ENCODE measurements around the gene STMN3. TPM values are rescaled to one million over a fixed set of nuclear protein-coding genes. Genes with fewer than 3 reads are reported as not detected.

STMN3 gene
- total RNA-seq, 1 experiment from 2014 or later = 65.6 TPM

DNA sequence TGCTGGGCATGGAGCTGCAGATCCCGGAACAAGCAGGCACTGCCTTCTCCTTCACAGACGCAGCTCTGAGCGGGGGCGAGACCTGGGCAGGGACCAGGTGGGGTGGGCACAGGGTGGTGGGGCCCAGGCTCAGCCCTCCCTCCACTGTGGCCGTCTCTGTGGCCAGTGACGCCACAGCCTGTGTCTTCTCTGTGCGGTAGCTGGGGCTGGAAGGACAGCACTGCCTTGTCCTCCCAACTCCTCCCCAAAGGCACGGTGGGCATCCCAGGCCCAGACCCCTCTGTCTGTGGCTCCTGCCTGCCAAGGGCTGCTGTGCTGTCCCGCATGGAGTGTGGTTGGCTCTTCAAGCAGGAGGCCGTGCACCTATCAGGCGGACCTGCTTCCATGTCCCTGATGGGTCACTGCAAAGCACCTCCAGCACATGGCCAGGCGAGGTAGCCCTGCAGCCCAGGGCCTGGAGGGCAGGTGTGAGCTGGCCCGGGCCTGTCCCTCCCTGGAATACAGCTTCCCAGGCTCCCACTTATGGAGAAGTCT, 28.5 kb upstream of the STMN3 start:
- ChIA-PET CTCF (interaction anchor here (1.3 kb wide), 1 partner anchor 39 kb away, joined by 5 read pairs; no protein-coding TSS in a partner anchor), POLR2A (no interaction called here)
- no peak for ATAC-seq
- H3K9me3 Mint-ChIP-seq = no peaks in the 10 kb centered on the region
- H3K4me1 Mint-ChIP-seq = no peaks in the 10 kb centered on the region
- H3K27ac Mint-ChIP-seq = no peak overlapping the region
- no peak for DNase-seq (ENCODE audit: low spot score)
- no peaks in the 10 kb centered on the region for H3K27me3 Mint-ChIP-seq (ENCODE audit: low read depth)
- no peak overlapping the region for H3K4me3 Mint-ChIP-seq
- no peaks in the 10 kb centered on the region; the same call in 1 of the 2 replicates for H3K36me3 Mint-ChIP-seq
- TF ChIP-seq OVOL2 (CRISPR knock-in tag; IDR thresholded peaks at IDR 0.05; ENCODE audit: borderline replicate concordance) = no peak
- TF ChIP-seq, protein P1, sequence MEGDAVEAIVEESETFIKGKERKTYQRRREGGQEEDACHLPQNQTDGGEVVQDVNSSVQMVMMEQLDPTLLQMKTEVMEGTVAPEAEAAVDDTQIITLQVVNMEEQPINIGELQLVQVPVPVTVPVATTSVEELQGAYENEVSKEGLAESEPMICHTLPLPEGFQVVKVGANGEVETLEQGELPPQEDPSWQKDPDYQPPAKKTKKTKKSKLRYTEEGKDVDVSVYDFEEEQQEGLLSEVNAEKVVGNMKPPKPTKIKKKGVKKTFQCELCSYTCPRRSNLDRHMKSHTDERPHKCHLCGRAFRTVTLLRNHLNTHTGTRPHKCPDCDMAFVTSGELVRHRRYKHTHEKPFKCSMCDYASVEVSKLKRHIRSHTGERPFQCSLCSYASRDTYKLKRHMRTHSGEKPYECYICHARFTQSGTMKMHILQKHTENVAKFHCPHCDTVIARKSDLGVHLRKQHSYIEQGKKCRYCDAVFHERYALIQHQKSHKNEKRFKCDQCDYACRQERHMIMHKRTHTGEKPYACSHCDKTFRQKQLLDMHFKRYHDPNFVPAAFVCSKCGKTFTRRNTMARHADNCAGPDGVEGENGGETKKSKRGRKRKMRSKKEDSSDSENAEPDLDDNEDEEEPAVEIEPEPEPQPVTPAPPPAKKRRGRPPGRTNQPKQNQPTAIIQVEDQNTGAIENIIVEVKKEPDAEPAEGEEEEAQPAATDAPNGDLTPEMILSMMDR (IDR thresholded peaks at IDR 0.05) = no peak
- TF ChIP-seq NFYB (CRISPR knock-in tag; conservative IDR thresholded peaks at IDR 0.05; ENCODE audit: low read depth) = no peak
- TF ChIP-seq NFE2L1 (CRISPR knock-in tag; IDR thresholded peaks at IDR 0.05) = no peak
- no peak for TF ChIP-seq SOX15 (CRISPR knock-in tag; IDR thresholded peaks at IDR 0.05)
- TF ChIP-seq CREM (CRISPR knock-in tag; IDR thresholded peaks at IDR 0.05) = no peak
- TF ChIP-seq, protein P2, sequence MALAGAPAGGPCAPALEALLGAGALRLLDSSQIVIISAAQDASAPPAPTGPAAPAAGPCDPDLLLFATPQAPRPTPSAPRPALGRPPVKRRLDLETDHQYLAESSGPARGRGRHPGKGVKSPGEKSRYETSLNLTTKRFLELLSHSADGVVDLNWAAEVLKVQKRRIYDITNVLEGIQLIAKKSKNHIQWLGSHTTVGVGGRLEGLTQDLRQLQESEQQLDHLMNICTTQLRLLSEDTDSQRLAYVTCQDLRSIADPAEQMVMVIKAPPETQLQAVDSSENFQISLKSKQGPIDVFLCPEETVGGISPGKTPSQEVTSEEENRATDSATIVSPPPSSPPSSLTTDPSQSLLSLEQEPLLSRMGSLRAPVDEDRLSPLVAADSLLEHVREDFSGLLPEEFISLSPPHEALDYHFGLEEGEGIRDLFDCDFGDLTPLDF (CRISPR knock-in tag; IDR thresholded peaks at IDR 0.05) = no peak
- TF ChIP-seq, protein P3, sequence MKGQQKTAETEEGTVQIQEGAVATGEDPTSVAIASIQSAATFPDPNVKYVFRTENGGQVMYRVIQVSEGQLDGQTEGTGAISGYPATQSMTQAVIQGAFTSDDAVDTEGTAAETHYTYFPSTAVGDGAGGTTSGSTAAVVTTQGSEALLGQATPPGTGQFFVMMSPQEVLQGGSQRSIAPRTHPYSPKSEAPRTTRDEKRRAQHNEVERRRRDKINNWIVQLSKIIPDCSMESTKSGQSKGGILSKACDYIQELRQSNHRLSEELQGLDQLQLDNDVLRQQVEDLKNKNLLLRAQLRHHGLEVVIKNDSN (CRISPR knock-in tag; IDR thresholded peaks at IDR 0.05) = no peak
- no peak for TF ChIP-seq NR2C2 (CRISPR knock-in tag; IDR thresholded peaks at IDR 0.05)
- TF ChIP-seq ZNF121 (CRISPR knock-in tag; IDR thresholded peaks at IDR 0.05) = no peak
- TF ChIP-seq ZNF671 (CRISPR knock-in tag; IDR thresholded peaks at IDR 0.05) = no peak
- TF ChIP-seq, protein P4, sequence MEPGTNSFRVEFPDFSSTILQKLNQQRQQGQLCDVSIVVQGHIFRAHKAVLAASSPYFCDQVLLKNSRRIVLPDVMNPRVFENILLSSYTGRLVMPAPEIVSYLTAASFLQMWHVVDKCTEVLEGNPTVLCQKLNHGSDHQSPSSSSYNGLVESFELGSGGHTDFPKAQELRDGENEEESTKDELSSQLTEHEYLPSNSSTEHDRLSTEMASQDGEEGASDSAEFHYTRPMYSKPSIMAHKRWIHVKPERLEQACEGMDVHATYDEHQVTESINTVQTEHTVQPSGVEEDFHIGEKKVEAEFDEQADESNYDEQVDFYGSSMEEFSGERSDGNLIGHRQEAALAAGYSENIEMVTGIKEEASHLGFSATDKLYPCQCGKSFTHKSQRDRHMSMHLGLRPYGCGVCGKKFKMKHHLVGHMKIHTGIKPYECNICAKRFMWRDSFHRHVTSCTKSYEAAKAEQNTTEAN (CRISPR knock-in tag; IDR thresholded peaks at IDR 0.05) = no peak

DNA sequence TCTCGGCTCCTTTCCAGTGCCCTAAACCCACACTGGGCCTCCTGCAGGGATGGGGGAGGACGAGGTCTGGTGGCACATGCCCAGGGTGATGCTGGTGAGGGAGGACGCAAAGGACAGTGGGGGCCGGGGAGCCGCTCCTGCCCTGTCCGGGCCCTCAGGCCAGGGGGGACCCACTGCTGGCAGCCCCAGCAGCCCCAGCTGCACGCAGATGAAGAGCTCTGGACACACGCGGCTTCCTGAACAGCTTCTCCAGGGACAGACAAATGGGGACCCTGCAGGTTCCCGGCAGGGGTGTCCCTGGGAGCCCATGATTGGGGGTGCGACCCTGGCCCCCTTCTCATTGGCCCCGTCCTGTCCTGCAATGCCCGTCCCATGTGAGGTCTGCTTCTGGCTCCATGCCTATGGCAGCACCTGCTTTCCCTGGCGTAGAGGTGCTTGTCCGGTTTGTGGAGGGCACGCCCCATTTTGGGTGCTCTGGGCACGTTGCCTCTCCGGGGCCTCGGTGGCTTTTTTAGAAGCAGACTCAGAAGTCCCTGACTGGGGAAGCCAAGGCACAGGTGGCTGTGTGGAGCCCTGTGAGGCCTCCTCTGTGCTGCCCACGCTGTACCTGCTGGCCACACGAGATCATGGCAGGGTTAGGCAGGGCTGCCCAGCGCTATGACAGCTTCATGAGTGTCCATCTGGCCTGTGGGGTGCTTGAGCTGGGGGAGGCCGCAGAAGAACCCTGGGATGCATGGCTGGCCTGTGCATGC, 27.8 kb upstream of the STMN3 start:
- ATAC-seq (no peak), DNase-seq (ENCODE audit: low spot score) (no peak)
- H3K36me3 Mint-ChIP-seq = peaks cover 2% of the 10 kb centered on the region; the same call in 1 of the 2 replicates
- H3K9me3 Mint-ChIP-seq = no peaks in the 10 kb centered on the region
- no peak overlapping the region for H3K4me3 Mint-ChIP-seq
- TF ChIP-seq GABPB1 (CRISPR knock-in tag; IDR thresholded peaks at IDR 0.05) (no peak), NR3C1 (CRISPR knock-in tag; conservative IDR thresholded peaks at IDR 0.05; ENCODE audit: low read depth) (no peak), FOXK1 (CRISPR knock-in tag; IDR thresholded peaks at IDR 0.05) (no peak), CREB1 (CRISPR knock-in tag; IDR thresholded peaks at IDR 0.05) (no peak), CBFB (CRISPR knock-in tag; IDR thresholded peaks at IDR 0.05; ENCODE audit: low read depth) (no peak), GRHL2 (CRISPR knock-in tag; IDR thresholded peaks at IDR 0.05; ENCODE audit: insufficient replicate concordance, severe bottlenecking) (no peak), ATF1 (CRISPR knock-in tag; IDR thresholded peaks at IDR 0.05) (no peak), ZNF232 (CRISPR knock-in tag; IDR thresholded peaks at IDR 0.05) (no peak), EMX1 (CRISPR knock-in tag; IDR thresholded peaks at IDR 0.05) (no peak), ZNF423 (CRISPR knock-in tag; IDR thresholded peaks at IDR 0.05) (no peak), ETV6 (CRISPR knock-in tag; IDR thresholded peaks at IDR 0.05) (no peak)
- TF ChIP-seq, protein P3 (CRISPR knock-in tag; IDR thresholded peaks at IDR 0.05) = no peak
- TF ChIP-seq, protein P5, sequence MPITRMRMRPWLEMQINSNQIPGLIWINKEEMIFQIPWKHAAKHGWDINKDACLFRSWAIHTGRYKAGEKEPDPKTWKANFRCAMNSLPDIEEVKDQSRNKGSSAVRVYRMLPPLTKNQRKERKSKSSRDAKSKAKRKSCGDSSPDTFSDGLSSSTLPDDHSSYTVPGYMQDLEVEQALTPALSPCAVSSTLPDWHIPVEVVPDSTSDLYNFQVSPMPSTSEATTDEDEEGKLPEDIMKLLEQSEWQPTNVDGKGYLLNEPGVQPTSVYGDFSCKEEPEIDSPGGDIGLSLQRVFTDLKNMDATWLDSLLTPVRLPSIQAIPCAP (CRISPR knock-in tag; IDR thresholded peaks at IDR 0.05) = no peak
- H3K27me3 Mint-ChIP-seq (ENCODE audit: low read depth) = no peaks in the 10 kb centered on the region
- CTCF ChIA-PET = no interaction called here
- H3K27ac Mint-ChIP-seq = no peak overlapping the region
- POLR2A ChIA-PET = no interaction called here
- H3K4me1 Mint-ChIP-seq = no peaks in the 10 kb centered on the region

All from WTC11 (cell line).